EH (cell line): ENCODE results near the gene ZSCAN18.
"Not testable (repeated sequence)": the region's sequence is repeated elsewhere in the genome, so short reads cannot be mapped to it uniquely, and the experiment has no call there.

ENCODE experiments used
- DNase-seq: peaks from one replicate; pipeline ENCODE4 v3.0.0-alpha.2; 2015; ENCODE audit warnings: low read depth

The ZSCAN18 gene, protein sequence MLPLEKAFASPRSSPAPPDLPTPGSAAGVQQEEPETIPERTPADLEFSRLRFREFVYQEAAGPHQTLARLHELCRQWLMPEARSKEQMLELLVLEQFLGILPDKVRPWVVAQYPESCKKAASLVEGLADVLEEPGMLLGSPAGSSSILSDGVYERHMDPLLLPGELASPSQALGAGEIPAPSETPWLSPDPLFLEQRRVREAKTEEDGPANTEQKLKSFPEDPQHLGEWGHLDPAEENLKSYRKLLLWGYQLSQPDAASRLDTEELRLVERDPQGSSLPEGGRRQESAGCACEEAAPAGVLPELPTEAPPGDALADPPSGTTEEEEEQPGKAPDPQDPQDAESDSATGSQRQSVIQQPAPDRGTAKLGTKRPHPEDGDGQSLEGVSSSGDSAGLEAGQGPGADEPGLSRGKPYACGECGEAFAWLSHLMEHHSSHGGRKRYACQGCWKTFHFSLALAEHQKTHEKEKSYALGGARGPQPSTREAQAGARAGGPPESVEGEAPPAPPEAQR

DNA sequence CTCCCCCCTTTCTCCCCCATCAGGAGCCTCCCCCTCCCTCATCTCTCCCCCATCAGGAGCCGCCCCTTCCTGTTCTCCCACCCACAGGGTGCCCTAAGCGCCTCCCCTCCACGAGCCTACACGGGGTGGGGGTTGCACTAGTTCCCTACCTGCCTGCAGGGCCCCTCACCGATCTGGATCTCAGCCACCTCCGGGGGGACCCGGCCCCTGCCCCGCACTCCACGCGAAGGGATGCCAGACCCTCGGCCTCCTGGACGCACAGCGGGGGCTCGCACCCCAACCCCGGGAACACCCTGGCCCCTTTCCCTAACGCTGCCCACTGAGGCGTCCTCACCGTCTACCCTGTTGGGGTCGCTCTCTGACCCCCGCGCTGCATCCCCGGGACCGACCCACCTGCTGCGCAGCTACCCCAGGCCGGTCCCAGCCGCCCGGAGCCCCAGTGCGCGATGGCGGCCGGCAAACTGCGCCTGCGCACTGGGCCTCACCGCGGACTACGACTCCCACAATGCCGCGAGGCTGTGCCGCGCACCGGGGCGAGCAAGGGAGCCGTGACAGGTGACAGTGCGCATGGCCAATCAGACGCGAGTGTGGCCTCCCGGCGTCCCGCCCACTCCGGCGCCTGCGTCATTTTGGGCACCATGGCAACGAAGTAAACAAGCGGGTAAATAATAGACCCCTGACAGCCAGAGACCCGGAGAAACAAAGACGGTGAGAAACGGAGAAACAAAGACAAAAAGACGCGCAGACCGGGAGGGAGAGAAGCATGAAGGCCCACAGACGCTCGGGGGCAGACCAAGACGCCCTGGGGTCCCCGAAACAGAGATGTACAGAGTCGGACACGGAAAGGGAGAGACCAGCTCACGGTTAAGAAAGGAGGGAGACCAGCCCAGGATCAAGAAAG, at the start of gene ZSCAN18:
Gene ZSCAN18 (minus strand): TSS at position 451 of the 901 bp plus-strand sequence. CDS start 7,964 bp downstream, outside the sequence.
- DNase-seq = peak; percentile 77

DNA sequence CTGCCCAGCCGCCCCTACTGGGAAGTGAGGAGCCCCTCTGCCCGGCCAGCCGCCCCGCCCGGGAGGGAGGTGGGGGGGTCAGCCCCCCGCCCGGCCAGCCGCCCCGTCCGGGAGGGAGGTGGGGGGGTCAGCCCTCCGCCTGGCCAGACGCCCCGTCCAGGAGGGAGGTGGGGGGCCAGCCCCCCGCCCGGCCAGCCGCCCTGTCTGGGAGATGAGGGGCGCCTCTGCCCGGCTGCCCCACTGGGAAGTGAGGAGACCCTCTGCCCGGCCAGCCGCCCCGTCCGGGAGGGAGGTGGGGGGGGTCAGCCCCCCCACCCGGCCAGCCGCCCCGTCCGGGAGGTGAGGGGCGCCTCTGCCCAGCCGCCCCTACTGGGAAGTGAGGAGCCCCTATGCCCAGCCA, 49.4 kb upstream of the ZSCAN18 start:
- not testable (repeated sequence) for DNase-seq

DNA sequence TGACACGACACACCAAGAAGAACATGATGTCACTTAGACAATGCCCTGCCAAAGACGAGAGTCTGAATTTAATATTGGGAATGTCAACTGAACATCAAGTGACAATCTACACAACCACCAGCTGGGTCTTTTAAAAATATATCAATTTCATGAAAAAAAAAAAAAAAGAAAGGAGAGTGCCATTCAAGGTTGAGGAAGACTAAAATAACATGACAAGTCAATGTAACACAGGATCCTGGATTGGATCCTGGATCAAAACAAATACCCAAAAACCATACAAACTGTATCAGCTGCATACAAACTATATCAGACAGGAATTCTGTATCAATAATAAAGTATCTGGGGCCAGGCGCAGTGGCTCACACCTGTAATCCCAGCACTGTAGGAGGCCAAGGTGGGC, 47.8 kb upstream of the ZSCAN18 start:
- no peak for DNase-seq

DNA sequence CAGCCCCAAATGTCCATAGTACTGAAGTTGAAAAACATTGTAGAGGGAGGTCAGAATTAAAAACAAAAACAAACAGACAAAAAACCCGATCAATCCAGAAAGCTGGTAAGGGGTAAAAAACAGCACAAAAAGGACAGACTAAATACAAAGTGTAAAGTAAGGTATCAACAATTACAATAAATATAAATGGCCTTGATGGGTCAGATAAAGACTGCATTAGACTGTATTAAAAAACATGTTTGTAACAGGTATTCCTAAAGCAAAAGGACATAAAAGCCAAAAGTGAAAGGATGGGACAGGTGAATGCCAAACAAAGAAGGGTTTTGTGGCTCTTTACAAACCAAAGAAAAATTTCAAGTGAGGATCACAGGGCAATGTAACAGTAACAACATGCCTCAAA, 36.2 kb upstream of the ZSCAN18 start:
- DNase-seq = no peak

DNA sequence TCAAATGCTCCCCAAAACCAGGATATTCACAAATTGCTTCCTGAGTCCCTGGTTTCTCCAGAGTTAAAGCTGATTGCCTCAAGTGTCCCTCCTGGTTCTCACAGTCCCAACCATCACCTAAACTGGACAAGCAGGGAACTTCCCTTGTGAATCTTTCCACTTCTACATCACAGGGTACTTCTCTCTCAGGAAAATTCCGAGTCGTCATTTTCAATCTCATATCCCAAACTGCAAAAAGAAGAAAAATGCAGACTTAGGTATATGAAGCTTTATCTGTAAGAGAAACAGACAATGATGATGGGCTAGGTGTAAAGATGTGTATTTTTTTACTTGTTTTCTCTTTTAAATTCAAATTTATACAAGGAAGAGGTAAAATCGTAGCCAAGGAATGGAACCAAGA, 31.3 kb upstream of the ZSCAN18 start:
- no peak for DNase-seq

DNA sequence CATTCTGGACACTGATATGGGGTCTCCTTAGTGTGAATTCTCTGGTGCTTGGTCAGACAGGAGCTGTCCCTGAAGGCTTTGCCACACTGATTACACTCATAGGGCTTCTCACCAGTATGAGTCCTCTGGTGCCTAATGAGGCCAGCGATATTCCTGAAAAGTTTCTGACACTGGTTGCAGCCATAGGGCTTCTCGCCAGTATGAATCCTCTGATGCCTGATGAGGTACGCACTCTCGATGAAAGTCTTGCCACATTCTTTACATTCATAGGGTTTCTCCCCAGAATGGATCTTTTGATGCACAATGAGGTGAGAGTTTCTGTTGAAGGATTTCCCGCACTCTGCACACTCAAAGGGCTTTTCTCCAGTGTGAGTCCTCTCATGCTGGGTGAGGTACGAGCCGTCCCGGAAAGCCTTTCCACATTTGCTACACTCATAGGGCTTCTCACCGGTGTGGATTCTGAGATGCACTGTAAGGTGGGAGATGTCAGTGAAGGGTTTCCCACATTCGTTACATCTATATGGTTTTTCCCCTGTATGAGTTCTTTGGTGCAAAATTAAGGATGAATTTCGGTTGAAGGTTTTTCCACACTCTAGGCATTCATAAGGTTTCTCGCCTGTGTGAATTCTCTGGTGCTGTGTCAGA, 30.1 kb upstream of the ZSCAN18 start:
- peak; percentile 4 for DNase-seq

DNA sequence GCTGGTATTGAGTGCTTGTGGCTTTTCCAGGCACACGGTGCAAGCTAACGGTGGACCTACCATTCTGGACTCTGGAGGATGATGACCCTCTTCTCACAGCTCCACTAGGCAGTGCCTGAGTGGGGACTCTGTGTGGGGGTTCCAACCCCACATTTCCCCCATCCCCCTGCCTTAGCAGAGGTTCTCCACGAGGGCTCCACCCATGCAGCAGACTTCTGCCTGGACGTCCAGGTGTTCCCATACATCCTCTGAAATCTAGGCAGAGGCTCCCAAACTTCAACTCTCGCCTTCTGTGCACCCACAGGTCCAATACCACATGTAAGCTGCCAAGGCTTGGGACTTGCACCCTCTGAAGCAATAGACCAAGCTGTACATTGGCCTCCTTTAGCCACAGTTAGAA, 25.3 kb upstream of the ZSCAN18 start:
- no peak for DNase-seq

DNA sequence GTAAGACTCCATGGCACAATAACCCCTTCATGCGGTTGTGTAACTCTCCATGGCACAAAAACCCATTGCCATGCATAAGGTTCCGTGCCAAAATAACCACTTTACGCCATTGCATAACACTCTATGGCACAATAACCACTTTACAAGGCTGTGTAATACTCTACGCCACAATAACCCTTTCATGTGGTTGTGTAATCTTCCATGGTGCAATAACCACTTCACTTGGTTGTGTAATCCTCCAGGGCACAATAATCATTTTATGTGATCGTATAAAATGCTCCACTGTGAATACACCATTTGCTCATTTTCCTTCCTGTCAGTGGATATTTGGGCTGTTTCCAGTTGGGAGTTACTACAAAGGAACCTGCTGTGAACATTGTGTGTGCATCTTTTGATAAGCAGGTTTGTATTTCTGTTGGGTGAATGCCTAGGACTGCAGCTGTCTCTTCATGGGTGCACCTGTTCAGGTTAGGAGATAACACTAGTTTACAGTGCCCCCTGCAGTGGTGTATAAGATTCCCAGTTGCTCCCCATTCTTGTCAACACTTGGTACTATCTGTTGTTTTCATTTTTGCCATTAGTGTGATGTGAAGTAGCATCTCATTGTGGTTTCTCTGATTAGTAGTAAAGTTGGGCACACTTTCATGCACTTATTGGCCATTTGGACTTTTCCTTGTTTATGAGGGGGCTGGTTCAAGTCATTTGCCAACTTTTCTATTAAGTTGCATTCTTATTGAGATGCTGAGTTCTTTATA, 21.1 kb upstream of the ZSCAN18 start:
- no peak for DNase-seq

DNA sequence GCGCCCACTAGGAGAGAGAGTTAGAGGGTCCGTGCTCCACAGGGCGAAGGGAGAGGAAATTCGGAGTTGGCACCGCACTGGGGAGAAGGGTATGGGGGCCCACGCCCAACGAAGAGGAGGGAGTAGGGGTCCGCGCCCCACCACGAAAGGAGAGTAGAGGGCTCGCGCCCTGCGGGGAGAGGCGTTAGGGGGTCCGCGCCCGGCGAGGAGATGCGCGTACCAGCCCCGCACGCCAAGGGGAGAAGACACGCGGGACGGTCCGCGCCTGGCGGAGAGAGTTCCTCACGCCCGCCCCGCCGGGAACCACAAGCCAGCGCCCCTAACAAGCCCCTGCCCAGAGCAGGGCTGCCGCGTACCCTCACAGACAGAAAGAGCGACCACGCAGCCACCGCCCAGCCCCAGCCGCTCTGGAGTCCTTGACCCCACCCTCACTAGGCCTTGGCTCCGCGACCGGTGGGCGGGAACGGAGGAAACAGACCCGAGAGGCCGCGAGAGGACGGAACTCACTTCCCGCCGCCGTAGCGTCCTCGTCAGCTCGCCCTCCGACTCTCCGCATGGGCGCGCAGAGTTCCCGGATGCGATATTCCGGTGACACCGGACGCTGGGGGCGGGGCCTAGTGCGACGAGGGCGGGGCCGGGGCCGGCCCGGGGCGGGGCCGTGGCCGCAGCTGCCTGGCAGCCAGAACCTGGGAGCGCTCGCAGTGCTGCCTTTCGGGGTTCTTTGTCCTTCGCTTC, 20.0 kb upstream of the ZSCAN18 start:
- no peak for DNase-seq

DNA sequence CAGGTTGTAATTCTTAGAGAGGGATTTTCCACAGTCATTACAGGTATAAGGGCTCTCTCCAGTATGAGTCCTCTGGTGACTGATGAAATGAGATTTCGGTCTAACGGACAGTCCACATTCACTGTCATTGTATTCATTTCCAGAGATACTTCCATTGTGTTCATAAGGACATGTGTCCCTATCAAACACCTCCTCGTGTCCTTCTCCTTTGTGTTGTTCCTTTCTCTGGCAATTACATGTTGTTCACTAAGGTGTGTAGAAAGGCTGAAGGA, 10.5 kb upstream of the ZSCAN18 start:
- no peak for DNase-seq

DNA sequence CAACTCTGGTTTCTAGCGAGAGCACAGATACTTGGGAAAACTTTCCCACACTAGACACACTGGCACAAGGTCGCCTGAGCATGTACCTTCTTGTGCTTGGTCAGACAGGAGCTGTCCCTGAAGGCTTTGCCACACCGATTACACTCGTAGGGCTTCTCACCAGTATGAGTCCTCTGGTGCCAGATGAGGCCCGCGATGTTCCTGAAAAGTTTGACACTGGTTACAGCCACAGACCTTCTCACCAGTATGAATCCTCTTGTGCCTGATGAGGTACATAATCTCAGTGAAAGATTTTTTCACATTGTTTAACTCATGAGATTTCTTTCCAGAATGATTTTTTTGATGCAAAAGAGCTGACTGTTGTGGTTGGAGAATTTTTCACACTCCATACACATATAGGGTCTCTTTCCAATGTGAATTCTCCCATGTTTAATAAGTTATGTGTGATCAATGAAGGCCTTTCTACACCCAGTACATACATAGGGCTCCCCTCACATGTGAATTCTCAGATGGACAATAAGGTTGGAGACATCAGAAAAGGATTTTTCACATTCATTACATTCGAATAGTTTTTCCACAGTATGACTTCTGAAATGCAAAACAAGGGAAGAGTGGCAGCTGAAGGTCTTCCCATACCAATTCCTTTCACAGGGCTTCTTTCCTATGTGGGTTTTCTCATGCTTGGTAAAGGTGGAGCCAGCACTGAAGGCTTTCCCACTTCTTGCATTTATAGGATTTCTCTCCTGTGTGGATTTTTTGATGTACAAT, 9.9 kb upstream of the ZSCAN18 start:
- no peak for DNase-seq

DNA sequence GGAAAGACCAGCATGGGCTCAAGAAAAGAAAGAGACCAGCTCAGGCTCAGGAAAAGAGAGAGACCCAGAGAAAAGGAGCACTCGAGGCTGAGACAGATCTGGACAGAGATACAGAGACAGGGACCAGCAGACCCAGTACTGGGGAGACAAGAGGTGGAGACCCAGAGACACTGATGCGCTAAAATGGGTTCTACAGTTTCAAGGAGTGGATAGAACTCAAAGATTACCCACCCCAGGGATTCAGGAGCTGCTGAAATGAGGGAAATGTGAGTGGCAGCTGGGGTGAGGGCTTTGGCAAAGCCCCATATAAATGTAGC, 609 bp upstream of the ZSCAN18 start:
- no peak for DNase-seq

DNA sequence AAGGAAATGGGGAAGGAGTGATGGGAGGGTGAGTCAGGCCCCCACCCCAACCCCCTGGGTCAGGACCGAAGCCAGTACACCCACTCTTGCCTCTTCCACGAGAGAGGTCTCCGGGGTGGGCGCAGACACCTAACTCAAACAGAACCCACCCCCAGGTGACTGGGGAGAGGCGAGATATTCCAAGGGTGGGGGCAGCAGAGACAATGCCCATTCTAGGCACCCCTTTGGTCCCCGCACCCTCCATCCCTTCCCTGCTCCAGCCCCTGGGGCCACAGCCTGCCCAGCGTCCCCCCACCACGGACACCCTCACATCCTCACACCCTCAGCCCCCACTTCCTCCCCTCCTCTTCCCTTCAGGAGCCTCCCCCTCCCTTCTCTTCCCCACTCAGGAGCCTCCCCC, 682 bp downstream of the ZSCAN18 start:
- DNase-seq = no peak

DNA sequence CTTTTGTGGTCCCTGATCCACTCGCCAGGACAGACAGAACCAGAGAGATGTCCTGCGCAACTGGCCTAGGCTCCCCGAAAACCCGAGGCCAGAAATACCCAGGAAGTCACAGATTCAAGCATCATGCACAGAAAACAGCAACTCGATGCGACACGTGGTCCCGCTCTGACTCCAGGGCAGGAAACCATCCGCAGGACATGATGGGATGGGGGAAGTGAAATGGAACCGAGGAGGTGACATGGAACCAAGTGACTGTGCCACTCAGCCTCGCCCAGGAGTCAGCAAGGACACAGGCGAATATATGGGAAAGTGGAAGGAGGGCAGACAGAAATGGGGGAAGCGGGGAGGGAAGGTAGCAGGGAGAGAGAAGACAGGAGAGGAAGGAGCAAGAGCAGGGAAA, 1.1 kb downstream of the ZSCAN18 start:
- DNase-seq = no peak

DNA sequence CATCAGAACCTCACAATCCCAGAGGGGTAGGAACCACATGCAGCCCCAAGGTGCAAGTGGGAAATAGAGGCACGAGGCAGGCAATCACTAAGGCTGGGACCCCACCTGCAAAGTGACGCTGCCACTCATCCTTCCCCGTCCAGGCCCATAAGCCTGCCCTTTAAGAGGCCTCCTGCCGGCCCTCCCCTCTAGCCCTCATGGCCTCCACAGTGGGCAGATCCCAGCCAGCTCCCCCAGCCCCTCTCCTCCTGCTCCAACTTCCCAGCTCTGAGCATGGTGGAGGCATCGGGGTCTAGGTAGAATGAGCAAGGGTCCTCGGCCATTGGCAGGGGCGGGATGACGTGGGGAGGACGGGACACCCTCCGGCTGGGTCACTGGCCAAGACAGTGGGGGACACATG, 2.7 kb downstream of the ZSCAN18 start:
- DNase-seq = no peak

DNA sequence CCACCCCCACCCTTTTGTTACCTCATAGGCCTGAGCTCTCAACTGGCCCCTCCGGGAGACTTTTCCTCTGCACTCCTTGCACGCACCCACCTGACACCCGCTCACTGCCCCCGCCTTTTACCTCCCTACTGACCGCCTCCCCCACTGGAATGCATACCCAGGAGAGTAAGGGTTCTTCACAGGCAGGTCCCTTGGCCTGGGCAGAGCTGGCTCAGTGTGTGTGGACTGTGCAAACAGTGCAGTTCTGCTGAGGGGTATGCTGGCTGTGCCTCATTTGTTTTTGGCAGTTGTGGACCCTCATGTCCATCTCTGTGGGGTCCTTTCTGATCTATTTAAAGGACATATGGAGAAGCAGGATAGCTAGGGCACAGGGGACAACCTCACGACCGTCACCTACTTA, 5.0 kb downstream of the ZSCAN18 start:
- DNase-seq = no peak

DNA sequence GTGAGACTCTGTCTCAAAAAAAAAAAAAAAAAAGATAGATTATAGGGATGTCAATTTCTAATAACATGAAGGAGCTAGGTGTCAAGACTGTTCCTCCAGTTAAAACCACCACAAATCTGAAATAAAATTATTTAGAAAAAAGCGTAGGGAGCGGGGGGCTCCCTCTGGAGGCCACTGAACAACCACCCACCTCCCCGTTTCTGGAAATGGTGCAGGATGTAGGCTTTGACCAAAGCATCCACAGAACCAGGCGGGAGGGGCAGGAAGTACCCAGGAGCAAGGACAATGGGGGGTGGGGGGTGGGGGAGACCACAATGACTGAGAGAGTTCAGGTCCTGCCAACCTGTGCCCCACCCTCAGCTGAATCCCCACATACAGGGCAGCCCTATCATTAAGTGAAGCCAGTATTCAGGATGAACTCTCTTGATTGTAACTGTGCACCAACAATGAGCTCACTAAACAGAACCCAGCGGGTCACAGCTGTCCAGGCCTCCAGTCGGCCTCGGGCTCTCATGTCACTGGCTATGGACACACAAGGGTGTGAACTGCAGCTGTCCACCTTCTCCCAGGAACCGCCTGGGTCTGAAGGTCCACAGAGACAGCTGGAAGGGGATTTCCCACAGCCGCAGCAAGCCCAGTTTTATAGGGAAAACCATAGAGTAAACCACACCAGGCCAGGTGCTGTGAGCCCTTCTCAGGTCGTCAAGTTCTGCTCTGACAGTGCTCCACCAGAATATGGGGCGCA, 6.6 kb downstream of the ZSCAN18 start:
- DNase-seq = no peak

DNA sequence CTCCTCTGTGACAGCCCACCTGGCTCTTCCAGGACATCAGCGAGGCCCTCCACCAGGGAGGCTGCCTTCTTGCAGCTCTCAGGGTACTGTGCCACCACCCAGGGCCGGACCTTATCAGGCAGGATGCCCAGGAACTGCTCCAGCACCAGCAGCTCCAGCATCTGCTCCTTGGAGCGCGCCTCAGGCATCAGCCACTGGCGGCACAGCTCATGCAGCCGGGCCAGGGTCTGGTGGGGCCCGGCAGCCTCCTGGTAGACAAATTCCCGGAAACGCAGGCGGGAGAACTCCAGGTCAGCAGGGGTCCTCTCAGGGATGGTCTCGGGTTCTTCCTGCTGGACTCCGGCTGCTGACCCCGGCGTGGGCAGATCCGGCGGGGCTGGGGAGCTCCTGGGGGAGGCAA, 8.2 kb downstream of the ZSCAN18 start:
- DNase-seq = no peak

DNA sequence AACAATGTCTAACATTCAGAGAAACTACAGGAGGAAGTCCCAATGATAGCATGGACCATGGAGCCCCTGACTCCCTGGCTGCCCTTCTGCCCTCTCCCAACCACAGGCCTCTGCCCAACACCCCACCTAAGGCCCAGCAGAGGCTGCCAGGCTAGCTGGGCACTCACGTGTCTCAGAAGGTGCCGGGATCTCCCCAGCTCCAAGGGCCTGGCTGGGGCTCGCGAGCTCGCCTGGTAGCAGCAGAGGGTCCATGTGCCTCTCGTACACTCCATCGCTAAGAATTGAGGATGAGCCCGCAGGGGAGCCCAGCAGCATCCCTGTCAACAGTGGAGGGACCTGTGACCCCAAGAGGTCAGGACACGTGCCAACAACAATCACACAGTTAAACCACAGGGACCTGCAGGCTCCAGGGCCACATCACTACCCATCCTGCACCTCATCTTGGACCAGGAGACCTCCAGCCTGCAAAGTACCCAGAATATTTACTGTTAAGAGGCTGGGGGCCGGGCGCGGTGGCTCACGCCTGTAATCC, 9.4 kb downstream of the ZSCAN18 start:
- DNase-seq = no peak
